ENCODE results near the gene PLA2G7. TPM values are rescaled to one million over a fixed set of nuclear protein-coding genes. Genes with fewer than 3 reads are reported as not detected.

Gene PLA2G7
- total RNA-seq, 1 experiment from 2014 or later: 2.3 TPM

- POLR2A ChIA-PET: no interaction called here
- H3K4me3 Mint-ChIP-seq: no peak overlapping the region
These were observed 20.7 kb upstream of the PLA2G7 start for GRCh38 chr6:46755865-46756264.

More at GRCh38 chr6:46755865-46756264, 20.7 kb upstream of the PLA2G7 start:
- Mint-ChIP-seq H3K9me3 (no peaks in the 10 kb centered on the region), H3K4me1 (peaks cover 2% of the 10 kb centered on the region; the same call in 1 of the 2 replicates), H3K27ac (no peak overlapping the region), H3K36me3 (no peaks in the 10 kb centered on the region), H3K27me3 (ENCODE audit: low read depth) (peaks cover 4% of the 10 kb centered on the region; the same call in 1 of the 2 replicates)
- TF ChIP-seq ZNF121 (CRISPR knock-in tag; IDR thresholded peaks at IDR 0.05): no peak
- TF ChIP-seq TCF7 (CRISPR knock-in tag; IDR thresholded peaks at IDR 0.05; ENCODE audit: low read depth): no peak
- no peak for TF ChIP-seq MYBL2 (CRISPR knock-in tag; IDR thresholded peaks at IDR 0.05)
- no peak for TF ChIP-seq ZNF317 (CRISPR knock-in tag; IDR thresholded peaks at IDR 0.05; ENCODE audit: borderline replicate concordance, low read depth)
- TF ChIP-seq MXD4 (CRISPR knock-in tag; IDR thresholded peaks at IDR 0.05; ENCODE audit: borderline replicate concordance): no peak
- TF ChIP-seq ZMAT4 (CRISPR knock-in tag; IDR thresholded peaks at IDR 0.05): no peak
- TF ChIP-seq GABPB1 (CRISPR knock-in tag; IDR thresholded peaks at IDR 0.05): no peak
- no peak for TF ChIP-seq ARID4B (CRISPR knock-in tag; IDR thresholded peaks at IDR 0.05; ENCODE audit: borderline replicate concordance)
- TF ChIP-seq CTCF (IDR thresholded peaks at IDR 0.05): no peak
- no peak for TF ChIP-seq EMX1 (CRISPR knock-in tag; IDR thresholded peaks at IDR 0.05)
- no peak for TF ChIP-seq ELF4 (CRISPR knock-in tag; IDR thresholded peaks at IDR 0.05; ENCODE audit: low read depth)
- TF ChIP-seq ATF1 (CRISPR knock-in tag; IDR thresholded peaks at IDR 0.05): no peak
- no peak for TF ChIP-seq AFF4 (CRISPR knock-in tag; IDR thresholded peaks at IDR 0.05; ENCODE audit: borderline replicate concordance)
- TF ChIP-seq CREB1 (CRISPR knock-in tag; IDR thresholded peaks at IDR 0.05): no peak
- TF ChIP-seq FOXP4 (CRISPR knock-in tag; IDR thresholded peaks at IDR 0.05): no peak
- no peak for TF ChIP-seq MAX (CRISPR knock-in tag; IDR thresholded peaks at IDR 0.05)
- ATAC-seq (no peak), DNase-seq (ENCODE audit: low spot score) (no peak)
- CTCF ChIA-PET: no interaction called here

Data from WTC11 (cell line).